SIG-M5 treated with dmso at 0.1 percent for 504 hours (cell line): ENCODE data around the gene ZNF808.
A peak's percentile ranks its signal among the peaks of the same experiment; 100 is the strongest.
"Not testable (repeated sequence)": the region's sequence is repeated elsewhere in the genome, so short reads cannot be mapped to it uniquely, and the experiment has no call there.

ENCODE experiments used
- DNase-seq: peaks from one replicate; lab custom pipeline; 2025; ENCODE audit not compliant: unreplicated experiment; lab: John Stamatoyannopoulos, UW

The ZNF808 gene

GRCh38 chr19:52527134-52527955, at the start of gene ZNF808:
ZNF808 (plus strand) TSS chr19:52527668; CDS start chr19:52543285, 15,617 bp downstream.
- peak; percentile 66 for DNase-seq

DNA sequence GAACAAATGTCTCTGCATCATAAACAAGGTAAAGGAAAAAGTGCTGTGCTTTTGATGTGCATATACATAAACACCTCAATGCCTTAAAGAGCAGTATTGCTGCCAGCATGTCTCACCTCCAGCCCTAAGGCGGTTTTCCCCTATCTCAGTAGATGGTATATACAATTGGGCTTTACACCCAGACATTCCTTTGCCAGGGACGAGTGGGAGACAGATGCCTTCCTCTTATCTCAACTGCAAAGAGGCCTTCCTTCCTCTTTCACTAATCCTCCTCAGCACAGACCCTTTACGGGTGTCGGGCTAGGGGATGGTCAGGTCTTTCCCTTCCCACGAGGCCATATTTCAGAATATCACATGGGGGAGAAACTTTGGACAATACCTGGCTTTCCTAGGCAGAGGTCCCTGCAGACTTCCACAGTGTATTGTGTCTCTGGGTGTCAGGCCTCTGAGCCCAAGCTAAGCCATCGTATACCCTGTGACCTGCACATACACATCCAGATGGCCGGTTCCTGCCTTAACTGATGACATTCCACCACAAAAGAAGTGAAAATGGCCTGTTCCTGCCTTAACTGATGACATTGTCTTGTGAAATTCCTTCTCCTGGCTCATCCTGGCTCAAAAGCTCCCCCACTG, 43.2 kb upstream of the ZNF808 start:
- DNase-seq, result not testable (repeated sequence)

- DNase-seq, result not testable (repeated sequence)
Observed at GRCh38 chr19:52485064-52485463, 42.4 kb upstream of the ZNF808 start.

GRCh38 chr19:52485561-52486240, 41.8 kb upstream of the ZNF808 start:
- not testable (repeated sequence) for DNase-seq

- DNase-seq, result no peak
Observed at GRCh38 chr19:52492201-52492993, 35.1 kb upstream of the ZNF808 start.

GRCh38 chr19:52492994-52493470, 34.4 kb upstream of the ZNF808 start:
- no peak for DNase-seq

DNA sequence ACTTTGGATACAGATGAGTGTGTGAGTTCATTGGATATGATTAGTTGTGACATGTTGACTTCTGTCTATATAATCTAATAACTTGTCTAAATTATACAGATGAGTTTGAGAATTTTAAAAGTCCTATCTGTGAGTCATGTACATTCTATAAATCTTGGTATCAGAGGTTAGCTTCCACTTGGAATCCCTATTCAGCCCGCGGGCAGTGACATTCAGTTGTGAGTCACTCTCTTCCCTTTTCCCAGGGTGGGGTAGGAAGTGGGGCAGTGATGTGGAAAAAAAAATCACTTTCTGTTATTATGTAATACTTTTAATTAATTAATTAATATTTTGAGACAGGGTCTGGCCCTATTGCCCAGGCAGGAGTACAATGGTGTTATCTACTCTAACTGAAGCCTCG, 33.0 kb upstream of the ZNF808 start:
- no peak for DNase-seq

- DNase-seq, result no peak
Observed at GRCh38 chr19:52498571-52498970, 28.9 kb upstream of the ZNF808 start.

- not testable (repeated sequence) for DNase-seq
Observed at GRCh38 chr19:52500474-52500873, 27.0 kb upstream of the ZNF808 start.

DNA sequence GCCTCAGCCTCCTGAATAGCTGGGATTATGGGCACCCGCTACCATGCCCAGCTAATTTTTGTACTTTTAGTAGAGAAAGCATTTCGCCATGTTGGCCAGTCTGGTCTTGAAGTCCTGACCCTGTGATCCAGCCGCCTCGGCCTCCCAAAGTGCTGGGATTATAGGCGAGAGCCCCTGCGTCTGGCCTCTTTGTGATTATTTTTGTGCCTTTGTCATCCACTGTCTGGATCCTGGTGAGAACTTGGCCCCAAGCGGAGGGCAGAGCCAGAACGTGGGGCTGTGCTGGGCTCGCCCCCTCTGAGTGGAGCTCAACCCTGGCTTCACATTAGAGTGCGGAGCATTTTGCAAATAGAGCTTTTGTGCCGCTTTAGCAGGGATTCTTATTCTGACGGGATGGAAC, 26.5 kb upstream of the ZNF808 start:
- not testable (repeated sequence) for DNase-seq

DNA sequence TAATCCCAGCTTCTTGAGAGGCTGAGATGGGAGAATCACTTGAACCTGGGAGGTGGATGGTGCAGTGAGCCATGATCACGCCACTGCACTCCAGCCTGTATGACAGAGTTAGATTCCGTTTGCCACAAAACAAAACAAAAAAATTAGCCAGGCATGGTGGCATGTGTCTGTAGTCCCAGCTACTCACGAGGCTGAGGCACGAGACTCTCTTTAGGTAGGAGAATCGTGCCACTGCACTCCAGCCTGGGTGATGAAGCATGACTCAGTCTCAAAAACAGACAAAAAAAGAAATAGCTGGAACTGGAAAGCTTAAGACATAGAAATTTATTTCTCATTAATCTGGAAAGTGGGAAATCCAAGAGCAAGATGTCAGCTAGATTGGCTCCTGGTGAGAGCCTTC, 20.2 kb upstream of the ZNF808 start:
- no peak for DNase-seq

GRCh38 chr19:52516191-52516590, 11.3 kb upstream of the ZNF808 start:
- no peak for DNase-seq

GRCh38 chr19:52518646-52519045, 8.8 kb upstream of the ZNF808 start:
- no peak for DNase-seq

DNA sequence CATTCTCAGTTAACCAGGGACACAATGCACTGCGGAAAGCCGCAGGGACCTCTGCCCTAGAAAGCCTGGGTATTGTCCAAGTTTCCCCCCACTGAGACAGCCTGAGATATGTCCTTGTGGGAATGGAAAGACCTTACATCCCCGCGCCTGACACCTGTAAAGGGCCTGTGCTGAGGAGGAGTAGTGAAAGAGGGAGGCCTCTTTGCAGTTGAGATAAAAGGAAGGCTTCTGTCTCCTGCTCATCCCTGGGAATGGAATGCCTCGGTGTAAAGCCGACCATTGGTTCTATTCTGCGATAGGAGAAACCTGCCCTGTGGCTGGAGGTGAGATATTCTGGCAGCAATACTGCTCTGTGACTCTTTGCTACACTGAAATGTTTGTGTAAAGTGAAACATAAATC, 8.3 kb upstream of the ZNF808 start:
- DNase-seq, result not testable (repeated sequence)

- DNase-seq, result no peak
Observed at GRCh38 chr19:52520013-52520412, 7.5 kb upstream of the ZNF808 start.

- no peak for DNase-seq
Observed at GRCh38 chr19:52522551-52522950, 4.9 kb upstream of the ZNF808 start.

DNA sequence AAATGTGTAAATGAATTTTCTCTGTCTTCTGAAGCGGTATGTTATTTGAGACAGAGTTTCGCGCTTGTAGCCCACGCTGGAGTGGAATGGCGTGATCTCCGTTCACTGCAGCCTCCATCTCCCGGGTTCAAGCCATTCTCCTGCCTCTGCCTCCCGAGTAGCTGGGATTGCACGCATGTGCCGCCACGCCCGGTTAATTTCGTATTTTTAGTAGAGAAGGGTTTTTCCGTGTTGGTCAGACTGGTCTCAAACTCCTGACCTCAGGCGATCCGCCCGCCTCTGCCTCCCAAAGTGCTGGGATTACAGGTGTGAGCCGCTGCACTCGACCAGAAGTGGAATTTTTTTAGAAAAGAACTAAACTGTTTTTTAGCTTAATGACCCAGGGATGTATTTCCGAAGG, 3.4 kb upstream of the ZNF808 start:
- no peak for DNase-seq

DNA sequence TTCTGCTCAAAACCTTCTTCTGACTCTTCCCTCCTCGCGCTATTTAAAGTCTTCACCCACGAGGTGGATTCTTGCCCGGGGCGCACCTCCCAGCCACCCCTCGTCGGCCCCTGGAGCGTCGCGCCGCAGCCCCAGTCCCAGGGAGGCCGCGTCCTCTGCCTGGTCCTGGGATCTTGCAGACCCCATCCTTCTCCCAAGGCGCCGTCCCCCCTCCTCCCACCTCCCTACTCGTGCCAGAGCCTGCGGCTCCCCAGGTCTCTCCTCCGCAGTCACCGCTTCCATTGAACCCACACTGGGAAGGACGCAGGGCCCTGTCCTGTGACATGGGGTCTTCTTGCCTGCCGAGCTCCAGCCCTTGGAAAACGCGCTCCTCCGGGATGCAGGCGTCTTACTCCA, 486 bp downstream of the ZNF808 start:
- no peak for DNase-seq

- no peak for DNase-seq
Observed at GRCh38 chr19:52532480-52532879, 5.0 kb downstream of the ZNF808 start.

- no peak for DNase-seq
Observed at GRCh38 chr19:52533901-52534300, 6.4 kb downstream of the ZNF808 start.

- not testable (repeated sequence) for DNase-seq
Observed at GRCh38 chr19:52535385-52535770, 7.9 kb downstream of the ZNF808 start.
